NCI-H1048 (cell line): Measurements from ENCODE around the gene FAM151B.
"Not testable (repeated sequence)": the region's sequence is repeated elsewhere in the genome, so short reads cannot be mapped to it uniquely, and the experiment has no call there.

Experiments
- DNase-seq: peaks from one replicate; lab custom pipeline; 2025; lab: John Stamatoyannopoulos, UW

Gene FAM151B

DNA sequence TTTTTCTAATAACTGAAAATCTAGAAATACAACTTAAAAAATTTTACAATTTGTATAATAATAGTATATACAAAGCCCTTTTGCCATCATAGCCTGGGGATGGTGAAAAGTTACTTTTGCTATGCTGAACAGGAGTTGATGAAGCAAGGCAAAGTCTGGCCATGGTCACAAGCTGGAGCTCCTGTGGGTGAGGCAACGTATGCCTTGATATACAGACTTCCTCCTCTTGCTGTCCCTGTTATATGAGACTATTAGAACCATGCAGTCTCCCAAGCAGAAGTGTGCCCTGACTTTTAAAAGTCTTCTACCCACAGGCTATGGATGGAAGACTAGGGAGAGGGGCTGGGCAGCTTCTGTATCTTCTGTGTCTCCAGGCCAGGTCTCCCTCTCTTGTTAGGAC is 15.7 kb downstream of the FAM151B start:
- no peak for DNase-seq

DNA sequence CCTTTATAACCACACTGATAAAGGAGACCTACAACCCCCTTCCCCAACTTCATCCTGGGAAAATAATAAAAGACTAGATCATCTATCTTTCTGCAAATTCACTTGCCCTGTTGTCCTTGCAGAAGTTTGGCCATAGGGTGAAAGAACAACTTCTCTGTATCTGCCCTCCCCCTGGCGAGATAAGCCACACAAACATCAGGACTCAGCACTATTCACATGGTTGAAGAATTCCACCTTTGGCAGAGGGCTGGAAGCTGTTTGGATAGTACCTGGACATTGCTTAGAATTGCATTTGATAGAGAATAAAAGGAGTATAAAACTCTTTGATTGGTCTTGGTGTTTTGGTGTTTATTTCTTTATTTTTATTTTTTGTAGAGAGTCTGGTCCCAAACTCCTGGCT is 16.9 kb downstream of the FAM151B start:
- DNase-seq = no peak

DNA sequence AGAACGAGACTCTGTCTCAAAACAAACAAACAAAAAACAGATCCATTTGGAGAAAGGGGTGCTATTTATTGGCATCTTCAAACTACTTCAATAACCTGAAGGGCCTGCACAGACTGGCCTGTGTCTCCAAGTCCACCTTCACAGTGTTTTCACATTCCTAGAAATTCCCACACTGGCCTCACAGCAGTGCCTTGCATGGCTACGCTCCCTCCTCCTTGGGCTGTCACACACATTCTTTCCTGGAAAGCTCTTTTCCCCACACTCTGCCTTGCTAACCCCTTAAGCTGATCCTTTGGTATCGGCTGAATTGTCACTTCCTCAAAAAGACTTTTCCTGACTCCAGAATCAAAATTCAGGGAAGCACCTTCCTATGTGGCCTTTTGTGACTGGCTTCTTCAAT is 19.8 kb downstream of the FAM151B start:
- DNase-seq = no peak

DNA sequence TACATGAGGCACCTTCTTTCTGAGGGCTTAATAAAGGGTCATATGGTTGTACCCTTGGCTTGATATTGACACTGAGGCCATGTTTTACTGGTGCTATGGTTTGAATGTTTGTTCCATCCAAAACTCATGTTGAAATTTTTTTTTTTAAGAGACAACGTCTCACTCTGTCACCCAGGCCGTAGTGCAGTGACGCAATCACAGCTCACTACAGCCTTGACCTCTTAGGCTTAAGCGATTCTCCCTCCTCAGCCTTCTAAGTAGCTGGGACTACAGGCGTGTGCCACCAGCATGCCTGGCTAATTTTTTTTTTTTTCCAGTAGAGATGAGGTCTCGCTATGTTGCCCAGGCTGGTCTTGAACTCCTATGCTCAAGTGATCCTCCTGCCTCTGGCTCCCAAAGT is 20.9 kb downstream of the FAM151B start:
- DNase-seq = no peak

DNA sequence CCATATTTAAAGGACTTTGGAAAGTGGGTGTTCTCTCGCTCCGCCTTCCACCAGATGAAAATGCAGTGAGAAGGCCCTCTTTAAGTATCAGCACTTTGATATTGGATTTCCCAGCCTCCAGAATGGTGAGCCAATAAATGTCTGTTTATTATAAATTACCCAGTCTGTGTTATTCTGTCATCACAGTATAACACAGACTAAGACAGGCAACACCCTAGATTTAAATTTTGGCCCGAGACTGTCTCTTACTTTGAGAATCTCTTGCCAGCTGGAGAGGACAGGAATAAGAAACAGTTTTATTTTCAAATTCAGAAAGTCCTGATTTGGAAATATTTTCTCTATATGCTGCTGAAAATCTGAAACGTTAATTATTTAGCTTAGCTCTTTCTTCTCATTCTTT is 21.5 kb downstream of the FAM151B start:
- DNase-seq = no peak

DNA sequence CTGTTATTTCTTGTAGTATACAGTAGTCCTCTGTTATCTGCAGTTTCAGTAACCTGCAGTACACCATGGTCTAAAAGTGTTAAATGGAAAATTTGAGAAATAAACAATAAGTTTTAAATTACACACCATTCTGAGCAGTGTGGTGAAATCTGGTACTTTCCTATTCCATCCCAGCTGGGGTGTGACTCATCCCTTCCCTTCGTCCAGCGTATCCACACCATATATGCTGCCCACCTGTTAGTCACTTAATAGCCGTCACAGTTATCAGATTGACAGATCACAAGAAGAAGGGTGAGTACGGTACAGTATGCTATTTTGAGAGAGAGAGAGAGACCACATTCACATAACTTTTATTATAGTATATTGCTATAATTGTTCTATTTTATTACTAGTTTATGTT is 28.9 kb downstream of the FAM151B start:
- DNase-seq = no peak

DNA sequence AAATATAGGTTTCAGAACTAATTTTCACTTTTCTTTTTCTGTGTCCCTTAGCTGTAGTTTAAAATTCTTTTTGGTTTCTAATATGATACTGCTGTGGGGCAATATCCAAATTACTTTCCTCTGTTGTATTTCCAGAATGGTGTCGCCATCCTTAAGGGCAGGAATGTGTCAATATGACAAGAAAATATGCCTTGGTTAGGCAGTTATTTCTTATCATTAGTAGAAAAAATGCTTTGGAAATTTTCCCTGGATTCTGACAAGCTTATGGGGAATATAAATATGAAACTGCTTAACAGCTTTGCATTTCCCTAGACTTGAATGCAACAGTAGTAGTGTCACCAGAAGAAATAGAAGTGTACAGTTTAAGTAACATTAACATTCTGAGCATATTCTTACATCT is 52.8 kb downstream of the FAM151B start:
- no peak for DNase-seq

DNA sequence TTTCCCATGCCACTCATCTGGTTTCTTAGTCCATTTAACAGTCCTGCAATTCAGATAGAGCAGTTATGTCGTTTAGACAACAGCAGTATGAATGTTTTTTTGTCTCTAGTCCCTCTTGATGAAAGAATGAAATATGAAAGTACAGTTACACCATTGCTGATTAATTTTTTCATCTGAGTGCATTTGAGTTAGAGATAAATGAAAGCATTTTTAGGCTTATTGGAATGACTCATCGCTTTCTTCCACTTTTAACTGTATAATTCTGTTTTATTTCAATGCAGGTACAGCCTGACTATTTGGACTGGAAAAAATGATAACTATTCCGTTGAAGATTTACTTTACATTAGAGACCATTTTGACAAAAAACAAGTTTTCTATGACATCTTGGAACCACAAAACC is 53.5 kb downstream of the FAM151B start:
- no peak for DNase-seq

DNA sequence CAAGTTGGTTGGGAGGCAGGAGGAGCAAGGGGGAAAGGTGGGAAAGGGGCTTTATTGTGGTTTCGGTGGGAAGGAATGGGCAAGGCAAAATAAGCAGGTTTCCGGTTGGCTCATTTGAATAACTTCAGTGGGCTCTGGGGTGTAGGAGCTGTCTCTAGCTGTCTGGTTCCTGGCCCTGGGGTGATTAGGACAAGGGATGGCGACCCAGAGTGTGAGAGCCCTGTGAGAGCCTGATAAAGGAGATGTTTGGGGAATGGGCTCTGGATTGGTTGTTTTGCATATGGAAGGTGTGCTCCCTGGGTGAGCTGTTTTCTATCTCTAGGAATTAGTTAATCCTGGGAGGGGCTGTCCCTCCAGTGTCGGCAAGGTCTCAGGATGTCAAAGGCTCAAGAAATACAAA is 66.7 kb downstream of the FAM151B start:
- no peak for DNase-seq

DNA sequence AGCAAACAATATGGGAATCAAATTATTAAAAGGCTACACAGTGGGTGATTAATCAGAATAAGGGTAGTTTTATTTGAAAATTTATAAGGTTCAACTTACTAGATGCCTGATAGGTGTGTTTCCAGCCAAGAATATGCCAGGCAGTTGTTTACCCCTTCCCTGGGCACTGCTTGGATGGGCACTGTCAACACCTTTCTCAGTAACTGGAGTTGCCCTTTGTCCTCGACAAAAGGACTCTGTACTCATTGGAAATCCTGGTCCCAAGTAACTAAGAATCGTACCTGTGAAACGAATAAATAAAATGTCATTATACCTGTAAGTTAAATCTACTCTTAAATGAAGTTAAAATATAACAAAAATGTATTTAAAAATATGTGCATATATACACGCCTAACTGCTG is 67.2 kb downstream of the FAM151B start:
- DNase-seq = no peak

DNA sequence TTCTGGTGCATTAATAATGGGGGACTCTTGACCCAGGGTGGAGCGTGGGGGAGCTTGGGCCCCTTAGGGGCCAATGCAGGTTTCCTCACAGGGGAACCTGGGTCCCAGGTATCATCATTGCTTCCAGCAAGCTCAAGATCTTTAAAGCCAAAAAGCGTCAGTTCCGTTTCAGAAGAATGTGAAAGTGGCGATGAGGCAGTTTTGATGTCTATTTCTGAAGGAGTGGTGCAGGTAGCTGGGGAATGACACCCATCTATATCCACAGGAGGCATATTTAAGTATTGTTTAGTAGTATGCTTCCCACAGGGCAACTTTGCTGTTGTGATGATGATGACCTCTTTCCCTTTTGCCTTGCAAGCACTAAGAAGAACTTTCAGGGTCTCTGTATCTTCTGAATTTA is 71.3 kb downstream of the FAM151B start:
- DNase-seq = no peak

DNA sequence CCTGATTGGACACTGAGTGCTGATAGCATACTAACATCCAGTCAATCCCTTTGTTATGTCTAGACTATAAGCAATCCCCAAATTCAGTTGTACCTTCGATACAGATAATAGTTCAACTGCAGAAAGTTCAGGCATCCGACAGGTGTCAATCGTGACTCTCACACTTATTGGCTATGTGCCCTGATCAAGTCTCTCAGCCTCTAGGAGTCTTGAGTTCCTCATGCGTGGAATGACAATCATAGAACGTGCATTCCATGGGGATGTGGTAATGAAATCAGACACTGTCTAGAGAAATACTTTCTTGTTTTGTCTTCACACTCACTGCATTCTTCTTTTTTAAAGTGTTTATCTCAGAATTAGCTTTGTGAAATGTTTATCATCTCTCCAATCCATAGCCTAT is 77.4 kb downstream of the FAM151B start:
- DNase-seq = no peak

DNA sequence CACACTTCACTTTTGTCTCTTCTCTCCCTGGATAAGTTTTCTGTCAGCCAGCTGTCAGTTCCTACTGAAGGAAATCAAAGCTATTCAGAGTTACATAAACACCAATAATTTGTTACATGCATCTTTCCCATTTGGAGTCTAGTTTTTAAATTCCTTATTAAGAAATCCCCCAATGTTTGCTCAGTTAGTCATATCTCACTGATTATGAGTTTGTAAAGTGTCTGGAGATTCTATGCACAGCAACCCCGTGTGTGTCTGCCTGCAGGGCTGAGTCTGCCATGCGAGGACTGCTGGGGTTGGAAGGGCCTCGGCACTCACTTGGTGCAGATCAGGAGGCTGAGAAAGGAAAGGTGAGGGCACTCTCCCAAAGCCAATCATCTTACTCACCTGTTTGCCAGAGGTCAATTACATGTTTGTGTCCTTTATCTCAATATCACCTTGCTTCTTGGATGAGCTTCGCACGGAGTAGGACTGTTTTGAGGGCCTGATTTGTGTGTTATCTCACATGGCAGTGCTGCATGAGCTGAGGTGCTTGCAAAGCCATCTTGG is 78.9 kb downstream of the FAM151B start:
- DNase-seq = no peak

DNA sequence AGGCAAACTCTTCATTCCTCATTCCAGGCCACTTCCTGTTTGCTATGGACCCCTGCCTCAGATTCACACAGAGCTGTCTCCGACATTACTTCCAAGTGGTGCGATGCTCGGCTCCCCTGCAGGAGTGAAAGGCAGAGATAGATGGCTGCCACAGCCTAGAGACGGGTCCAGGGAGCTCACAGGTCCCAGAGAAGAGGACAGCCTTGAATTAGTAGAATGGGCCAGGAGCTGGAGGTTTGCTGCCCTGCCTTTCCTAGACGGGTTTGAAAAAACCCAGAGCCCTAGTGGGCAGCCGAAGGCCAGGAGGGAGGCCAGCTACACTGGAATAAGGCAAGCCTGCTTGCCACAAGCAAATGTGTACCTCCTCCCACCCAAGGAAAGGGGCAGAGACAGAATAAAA is 80.4 kb downstream of the FAM151B start:
- DNase-seq = no peak

DNA sequence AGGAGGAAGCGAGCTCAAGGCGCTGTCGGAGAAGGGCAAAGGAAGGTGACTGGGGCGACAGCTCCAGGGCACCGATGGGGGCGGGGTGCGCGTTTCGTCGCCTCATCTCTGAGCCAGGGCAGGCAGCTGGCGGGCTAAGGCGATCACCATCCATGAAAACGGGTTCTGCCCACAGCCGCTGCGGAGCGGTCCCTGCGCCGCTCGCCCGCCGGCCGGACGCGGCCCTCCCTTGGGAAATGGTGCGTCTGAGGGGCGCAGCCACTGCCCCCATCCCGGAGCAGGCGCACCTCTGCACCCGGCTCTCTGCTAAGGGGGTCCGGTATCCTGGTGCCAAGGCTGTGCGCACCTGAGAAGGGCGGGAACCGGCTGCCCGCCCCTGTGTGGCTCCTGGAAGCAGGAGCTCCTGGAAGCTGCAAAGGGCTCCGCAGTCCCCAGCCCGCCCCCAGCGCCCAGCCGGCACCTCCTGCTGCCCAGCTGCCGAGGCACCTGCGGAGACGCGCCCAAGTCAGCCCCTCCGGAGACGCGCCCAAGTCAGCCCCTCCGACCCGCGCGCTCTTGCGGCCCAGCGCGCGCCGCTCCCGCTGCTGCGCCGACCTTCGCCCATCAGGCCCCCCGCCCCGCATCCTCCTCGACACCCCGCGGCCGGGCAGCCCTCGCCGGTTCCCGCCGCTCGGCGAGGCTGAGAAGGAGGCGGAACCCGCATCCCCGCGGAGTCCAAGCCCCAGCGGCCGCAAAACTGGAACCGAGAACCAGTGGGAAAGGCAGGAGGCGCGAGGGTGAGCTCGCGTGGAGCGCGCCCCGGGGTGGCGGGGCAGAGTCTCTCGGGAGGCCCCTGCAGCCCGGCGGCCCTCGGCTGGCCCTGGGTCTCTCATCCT is 81.4 kb downstream of the FAM151B start:
- DNase-seq = no peak

DNA sequence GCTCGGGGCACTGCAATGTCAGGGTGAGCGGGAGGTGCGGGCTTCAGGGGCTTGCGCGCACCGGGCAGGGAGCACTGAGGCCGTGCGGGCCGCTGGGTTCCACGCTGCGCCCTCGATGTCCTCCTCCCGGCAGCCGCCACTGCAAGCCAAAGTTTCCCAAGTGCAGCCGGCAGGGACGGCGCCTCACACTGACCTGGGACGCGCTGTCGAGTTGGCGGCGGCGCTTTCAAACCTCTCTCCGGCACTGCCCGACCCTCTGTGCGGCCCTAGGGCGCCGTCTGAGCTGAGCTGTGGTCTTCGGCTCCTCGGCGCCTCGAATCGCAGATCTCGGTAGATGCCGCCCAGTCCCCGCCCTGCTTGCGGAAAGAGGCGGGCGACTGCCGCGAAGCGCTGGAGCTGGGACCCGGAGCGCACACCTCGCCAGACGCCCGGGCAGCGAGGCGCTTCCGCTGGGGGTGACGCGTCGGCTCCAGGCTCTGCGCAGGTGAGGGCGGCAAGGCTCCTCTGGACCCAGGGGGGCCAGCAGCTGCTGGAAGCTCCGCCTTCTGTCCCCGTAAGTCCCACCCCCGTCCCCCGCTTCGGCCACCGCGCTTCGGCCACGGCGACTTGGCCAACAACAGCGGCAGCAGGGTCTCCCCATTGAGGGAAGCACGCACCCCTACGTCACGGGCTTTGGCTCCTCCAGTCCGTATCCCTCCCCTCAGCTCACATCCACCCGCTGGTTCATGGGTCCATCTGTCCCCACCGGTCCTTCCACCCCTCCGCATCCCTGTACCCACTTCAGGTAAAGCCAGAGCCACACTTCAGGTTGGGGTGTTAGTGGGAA is 82.3 kb downstream of the FAM151B start, which contains the start of gene ANKRD34B:
Gene ANKRD34B (minus strand): TSS at position 320 of the 826 bp plus-strand sequence. CDS start 10,261 bp downstream, outside the sequence.
- no peak for DNase-seq

DNA sequence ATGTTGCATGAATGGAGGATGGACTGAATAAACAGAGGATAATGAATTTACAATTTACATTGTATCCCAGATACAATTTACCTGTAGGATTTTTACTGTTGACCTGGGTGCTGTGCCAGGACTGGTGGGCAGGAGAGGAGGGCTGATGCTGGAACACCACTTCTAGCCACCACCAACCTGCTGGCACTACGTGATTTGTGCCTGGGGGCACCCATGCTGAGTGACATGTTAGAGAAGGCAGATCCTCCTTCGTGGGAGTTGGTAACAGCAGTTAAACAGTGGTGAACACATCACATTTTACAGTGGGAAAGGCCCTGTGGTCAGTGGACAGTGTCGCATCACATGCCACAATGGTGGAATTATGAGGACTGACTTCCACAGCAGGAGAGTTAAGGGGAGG is 85.2 kb downstream of the FAM151B start:
- DNase-seq = no peak

DNA sequence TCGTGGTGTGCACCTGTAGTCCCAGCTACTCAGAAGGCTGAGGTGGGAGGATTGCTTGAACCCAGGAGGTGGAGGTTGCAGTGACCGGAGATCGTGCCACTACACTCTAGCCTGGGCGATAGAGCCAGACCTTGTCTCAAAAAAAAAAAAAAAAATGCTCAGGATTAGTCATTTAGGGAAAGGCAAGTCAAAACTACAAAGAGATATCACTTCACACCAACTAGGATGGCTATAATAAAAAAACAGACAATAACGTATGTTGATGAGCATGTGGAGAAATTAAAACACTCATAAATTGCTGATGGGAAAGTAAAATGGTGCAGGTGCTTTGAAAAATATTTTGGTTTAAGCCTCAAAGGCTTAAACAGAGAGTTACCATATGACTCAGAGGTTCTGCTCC is 88.5 kb downstream of the FAM151B start:
- DNase-seq = no peak

DNA sequence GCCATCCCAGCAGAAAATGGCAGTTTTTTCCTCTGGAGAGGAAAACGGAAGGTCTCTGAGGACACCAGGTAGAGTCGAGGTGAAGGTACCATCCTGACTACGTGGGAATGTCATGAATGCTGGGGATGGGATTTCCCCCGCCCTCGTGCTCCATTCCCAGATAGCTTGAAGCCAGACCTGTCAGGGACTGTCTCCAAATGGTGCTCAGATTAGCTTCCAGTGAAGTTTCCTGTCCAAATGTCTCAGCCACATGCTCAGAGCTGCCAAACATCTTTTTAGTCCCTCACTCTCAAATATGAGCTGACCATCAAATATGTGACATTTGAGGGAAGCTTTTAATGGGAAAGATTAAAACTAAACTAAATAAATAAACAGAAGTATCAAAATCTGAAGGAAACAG is 89.8 kb downstream of the FAM151B start:
- no peak for DNase-seq

DNA sequence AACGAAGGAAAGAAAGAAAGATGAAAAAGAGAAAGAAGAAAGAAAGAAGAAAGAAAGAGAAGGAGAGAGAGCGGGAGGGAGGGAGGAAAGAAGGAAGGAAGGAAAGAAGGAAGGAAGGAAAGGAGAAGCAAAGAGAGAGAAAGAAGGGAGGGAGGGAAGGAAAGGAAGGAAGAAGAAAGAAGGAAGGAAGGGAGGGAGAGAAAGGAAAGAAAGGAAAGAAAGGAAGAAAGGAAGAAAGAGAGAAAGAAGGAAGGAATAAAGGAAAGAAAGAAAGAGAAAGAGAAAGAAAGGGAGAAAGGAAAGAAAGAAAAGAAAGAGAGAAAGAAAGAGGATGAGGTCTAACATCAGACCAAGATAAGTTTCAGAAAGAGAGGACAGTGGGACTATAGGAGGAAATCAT is 91.2 kb downstream of the FAM151B start:
- no peak for DNase-seq

DNA sequence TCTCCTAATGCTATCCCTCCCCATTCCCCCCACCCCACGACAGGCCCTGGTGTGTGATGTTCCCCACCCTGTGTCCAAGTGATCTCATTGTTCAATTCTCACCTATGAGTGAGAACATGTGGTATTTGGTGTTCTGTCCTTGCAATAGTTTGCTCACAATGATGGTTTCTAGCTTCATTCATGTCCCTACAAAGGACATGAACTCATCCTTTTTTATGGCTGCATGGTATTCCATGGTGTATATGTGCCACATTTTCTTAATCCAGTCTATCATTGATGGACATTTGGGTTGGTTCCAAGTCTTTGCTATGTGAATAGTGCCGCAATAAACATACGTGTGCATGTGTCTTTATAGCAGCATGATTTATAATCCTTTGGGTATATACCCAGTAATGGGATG is 92.4 kb downstream of the FAM151B start:
- DNase-seq = not testable (repeated sequence)

DNA sequence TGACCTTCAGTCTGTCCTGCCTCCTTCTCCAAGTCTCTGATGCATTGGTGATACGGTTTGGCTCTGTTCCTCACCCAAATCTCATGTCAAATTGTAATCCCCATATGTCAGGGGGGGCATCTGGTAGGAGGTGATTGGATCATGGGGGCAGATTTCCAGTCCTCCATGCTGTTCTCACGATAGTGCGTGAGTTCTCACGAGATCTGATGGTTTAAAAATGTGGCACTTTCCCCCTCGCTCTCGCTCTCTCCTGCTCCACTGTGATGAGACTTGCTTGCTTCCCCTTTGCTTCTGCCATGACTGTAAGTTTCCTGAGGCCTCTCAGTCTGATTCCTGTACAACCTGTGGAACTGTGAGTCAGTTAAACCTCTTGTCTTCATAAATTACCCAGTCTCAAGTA is 96.9 kb downstream of the FAM151B start:
- DNase-seq = no peak
